Measurements from ENCODE around the gene ZNF862.
"Not testable (repeated sequence)": the region's sequence is repeated elsewhere in the genome, so short reads cannot be mapped to it uniquely, and the experiment has no call there.

The ZNF862 gene

DNA sequence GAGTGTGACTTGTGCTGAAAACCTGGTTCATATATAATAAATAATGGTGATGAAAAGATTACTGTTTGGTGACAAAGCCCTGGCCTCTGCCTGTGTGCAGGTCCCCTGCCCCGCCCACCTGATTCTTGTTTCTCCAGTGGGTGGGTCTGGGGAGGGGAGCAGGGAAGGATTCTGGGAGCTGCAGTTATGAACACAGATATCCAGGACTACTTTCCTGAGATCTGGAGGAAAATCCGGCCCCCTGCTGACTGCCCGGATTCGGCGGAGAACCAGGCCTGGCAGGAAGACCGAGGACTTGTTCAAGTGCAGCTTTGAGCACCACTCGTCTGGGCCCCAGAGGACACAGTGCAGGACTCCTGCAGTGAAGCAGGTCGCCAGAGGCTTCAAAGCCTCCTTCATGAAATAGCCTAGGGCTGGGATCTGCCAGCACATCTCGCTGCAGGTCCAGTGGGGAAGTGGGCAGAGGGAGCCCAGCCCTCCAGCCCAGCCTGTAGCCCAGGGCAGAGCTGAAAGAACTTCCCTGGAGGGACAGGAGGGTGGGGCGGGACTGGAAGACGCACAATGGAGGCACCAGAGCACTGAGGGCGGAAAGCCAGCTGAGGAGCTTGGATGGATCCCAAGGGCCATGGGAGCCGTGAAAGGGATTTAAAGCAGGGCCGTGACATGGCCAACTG lies 42.6 kb downstream of the ZNF862 start:
- no peak for DNase-seq (ENCODE audit: low read depth in 2 of 2)

DNA sequence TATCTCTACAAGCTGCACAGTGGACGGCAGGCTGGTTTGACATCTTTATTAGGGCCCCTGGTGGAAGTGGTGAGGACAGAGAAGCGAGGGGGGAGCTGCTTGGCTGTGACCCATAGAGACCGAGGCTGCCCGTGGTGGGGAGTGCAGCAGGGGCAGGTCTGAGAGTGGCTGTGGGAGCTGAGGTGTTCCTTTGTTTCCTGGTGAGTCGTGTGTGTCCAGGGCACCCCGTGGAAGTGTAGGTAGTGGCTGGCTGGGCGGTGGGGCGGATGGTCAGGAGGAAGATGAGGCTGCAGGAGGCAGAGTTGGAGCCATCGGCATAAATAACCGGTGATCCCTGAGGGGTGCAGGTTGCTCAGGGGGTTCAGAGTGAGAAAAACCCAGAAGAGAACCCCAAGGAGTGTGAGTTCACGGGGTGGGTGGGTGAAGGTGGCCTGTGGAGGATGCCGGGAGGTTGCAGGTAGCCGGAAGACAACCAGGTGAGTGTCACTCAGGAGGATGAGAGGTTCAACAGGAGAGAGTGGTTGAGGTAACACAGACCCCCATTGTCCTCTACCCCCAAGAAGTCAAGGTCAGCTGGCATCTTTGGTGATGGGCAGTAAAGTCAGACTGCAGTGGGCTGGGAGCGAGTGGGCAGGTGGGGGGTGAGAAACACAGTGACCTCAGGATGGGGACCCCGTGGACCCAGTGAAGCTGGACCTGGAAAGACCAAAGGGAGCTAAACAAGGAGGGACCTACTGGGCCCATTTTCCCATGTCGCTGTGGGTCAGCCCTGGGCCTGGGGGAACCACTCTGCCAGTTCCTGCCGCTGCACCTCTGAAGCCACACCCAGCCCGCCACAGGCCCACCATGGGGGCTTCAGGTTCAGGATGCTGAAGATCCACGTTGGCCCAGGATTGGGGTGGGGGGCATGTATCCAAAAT lies 43.4 kb downstream of the ZNF862 start:
- no peak for DNase-seq (ENCODE audit: low read depth in 2 of 2)

DNA sequence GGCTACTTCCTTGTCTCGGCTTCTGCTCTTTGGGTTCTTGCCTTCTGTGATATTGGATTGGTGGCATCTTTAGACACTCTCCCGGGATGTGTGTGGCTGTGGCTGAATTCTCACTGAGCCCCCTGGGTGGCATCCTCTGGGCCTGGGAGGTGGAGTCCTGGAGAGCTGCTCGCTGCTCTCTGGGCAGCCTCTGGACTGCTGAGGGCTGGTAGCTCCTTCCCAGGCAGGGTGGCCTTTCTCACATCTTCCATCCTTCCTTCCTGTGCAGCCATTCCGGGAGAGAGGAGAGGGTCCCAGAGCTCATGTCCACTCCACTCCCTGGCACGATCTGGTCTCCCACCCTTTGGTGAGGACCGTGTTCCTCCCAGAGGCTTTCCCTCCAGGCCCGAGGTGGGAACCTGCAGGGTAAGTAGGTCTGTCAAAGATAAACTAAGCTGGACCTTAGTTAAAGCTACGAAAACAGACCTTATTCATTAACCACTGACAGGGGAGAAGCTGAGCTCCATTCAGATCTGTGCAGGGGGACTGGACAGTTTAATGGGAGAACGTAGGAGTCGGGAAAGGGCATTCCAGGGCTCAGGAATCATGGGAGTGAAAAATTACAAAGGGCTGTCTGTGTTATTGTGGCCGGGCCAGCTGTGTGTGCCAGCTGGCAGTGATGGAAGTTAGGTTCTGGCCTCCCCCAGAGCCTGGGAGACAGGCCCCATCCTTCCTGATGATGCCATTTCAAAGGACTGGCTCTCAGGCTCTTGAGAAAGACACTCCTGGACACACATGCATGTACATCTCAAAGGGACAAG lies 44.3 kb downstream of the ZNF862 start:
- DNase-seq (ENCODE audit: low read depth in 2 of 2), result no peak

DNA sequence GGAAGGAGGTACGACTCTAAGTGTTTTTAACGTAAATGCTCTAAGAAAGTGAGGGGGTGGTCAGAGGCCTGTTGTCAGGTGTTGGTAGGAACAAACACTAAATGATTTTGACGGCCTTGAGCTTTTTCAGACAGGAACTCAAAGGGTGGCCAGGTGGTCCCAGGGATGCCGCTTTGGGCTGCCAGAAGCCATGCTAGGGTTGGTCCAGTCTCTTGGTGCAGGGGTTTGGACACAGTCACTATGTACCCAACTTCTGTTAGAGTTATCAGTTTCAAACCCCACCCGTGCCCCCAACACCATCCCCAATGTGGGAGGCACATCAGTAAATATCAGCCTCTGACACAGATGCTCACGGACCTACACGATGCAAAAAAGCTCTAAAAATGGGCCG lies 44.9 kb downstream of the ZNF862 start:
- DNase-seq (ENCODE audit: low read depth in 2 of 2), result no peak

DNA sequence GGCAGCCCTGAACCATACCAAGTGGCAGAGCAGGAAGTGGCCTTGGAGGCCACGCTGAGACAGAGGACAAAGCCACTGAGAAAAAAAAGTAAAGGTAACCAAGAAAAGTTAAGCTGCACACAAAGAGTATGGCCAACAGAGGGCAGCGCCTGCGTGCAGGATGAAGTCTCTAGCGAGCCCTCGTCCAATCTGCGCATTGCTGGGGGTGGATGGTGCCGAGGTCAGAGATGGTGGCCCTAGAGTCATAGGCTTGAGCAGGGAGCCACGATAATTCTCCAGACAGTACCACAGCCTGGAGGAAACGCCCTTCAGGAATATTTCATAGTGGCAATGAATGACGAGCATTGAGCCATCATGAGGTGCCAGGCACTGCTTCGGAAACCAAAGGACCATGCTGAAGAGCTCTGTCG lies 45.3 kb downstream of the ZNF862 start:
- no peak for DNase-seq (ENCODE audit: low read depth in 2 of 2)

DNA sequence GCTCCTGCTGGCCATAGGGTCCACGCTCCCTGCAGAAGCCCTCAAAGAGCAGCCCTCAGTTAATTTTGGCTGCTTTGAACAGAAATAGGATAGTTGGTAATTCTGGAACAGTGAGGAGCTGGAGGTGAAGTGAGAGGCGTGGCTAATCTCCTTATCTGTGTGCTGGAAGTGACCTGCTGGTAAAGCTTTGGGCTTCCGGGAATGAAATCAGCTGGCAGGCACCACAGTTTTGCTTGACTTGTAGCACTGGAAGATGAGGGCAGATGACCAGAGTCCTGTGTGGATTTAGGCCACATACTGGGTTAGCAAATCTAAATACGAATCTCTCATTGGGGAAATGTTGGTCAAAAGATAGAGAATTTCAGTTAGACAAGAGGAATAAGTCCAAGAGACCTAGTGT lies 45.8 kb downstream of the ZNF862 start:
- DNase-seq (ENCODE audit: low read depth in 2 of 2), result no peak

DNA sequence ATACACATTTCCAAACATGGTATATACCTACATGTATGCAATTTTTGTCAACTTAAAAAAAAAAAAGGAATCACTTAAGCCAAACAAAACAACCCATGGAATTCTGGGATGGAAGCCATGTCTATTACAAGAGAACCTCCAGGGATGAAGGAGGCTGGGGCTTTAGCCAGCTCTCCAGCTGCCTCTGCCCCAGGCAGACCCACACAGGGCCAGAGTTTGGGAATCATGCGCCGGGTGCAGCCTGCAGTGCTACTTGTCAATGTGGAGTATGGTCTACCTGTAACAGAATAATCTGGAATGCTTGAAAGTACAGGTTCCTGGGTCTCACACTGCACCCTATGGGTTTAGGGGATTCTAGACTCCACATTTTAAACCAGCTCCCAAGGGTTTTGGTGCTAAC lies 46.4 kb downstream of the ZNF862 start:
- DNase-seq (ENCODE audit: low read depth in 2 of 2), result no peak

DNA sequence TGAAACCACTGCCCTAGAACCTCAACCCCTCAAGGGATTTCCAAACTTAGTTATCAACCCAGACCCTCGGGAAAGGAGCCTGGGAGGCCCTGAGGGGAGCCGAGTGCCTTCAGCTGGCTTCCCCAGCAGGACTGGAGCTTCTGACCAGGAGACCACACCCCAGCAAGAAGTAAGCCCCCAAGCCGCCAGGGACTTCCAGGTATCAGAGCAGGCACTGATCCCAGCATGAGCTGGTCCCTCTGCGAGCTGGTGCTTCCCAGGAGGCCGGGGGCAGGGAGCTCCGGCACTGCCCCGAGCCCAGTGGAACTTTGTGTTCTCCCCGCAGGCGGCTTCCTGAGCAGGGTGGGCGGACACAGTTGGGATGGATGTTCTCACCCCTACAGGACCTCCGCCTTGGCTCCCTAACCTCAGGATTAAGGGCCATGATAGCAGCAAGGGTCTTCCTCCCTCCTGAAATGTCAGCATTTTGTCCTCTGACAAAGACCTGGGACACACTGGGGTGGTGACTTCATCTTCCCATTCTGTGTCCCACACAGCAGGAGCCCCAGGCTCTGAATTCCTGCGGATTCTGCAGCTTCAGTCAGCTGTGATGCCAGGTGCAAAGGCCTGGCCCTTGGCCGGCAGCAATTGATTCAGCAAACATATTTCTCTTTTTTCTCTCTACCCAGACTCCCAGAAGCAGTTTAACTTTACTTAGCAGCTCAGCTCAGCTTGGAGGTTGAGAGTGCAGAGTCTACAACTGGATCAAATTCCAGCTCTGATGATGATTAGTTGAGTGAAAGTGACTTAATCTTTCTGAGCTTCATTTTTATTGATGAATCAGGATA lies 47.2 kb downstream of the ZNF862 start:
- no peak for DNase-seq (ENCODE audit: low read depth in 2 of 2)

DNA sequence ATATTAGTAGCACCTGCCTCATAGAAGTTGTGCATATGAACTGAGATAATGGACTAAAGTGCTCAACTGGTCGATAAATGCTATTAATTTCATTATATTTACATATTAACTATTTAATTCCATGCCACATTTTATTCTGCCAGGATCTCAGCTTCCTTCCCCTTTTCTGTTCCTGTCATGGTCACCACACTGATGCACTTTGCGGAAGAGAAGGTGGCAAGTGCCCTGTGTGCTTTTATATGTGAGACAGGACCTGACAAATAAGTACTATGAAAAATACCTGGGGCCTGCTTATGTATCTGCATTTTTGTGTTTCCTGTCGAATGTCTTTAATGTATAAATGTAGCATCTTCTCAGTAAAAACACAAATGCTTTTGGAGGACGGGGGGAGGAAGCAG lies 47.8 kb downstream of the ZNF862 start:
- DNase-seq (ENCODE audit: low read depth in 2 of 2), result no peak

DNA sequence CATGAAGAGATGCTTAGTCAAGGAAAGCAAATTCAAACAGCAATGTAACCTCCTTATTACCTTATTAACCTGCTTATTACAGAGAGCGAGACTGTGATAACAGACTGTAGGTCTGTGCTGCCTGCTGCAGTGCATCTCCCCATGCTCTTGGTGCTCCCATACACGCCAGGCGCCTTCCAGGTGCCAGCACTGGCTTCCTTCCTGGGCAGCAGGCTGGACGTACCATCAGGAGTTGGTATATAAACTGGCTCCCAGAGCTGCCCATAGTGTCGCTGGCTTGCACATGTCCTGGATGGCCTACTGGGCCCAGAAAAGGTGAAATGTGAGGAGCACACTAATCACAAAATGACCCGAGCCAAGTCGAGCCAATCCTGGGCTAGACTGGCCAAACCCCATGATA lies 49.1 kb downstream of the ZNF862 start:
- no peak for DNase-seq (ENCODE audit: low read depth in 2 of 2)

DNA sequence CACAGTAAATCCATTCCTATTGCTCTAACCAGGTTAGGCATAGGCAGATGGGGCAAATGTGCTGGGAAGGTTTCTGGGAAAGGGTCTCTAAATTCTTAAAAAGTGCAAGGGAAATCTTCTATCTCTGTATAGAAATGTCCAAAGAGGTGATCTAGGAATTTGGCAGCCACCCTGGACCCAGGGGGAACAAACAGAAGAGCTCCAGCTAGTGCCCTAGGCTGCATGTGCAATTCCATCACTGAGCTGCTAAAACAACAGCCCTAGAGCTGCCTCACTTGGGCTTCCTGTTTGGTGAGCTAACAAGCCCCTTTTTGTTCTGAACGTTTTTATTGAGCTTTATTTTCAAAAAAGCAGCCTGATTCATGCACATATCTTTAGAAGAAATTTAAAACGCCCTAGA lies 52.5 kb downstream of the ZNF862 start:
- DNase-seq (ENCODE audit: low read depth in 2 of 2), result not testable (repeated sequence)

DNA sequence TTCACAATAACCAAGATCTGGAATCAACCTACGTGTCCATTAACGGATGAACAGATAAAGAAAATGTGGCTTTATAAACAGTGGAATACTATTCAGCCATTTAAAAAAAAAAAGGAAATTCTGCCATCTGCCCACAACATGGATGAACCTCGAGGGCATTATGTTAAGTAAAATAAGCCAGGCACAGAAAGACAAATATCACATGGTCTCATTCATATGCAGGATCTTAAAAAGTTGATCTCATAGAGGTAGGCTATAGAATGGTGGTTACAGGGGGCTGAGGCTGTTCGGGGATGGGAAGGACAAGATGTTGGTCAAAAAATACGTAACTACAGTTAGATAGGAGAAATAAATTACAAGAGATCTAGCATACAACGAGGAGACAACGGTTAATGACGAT lies 56.8 kb downstream of the ZNF862 start:
- not testable (repeated sequence) for DNase-seq (ENCODE audit: low read depth in 2 of 2)

DNA sequence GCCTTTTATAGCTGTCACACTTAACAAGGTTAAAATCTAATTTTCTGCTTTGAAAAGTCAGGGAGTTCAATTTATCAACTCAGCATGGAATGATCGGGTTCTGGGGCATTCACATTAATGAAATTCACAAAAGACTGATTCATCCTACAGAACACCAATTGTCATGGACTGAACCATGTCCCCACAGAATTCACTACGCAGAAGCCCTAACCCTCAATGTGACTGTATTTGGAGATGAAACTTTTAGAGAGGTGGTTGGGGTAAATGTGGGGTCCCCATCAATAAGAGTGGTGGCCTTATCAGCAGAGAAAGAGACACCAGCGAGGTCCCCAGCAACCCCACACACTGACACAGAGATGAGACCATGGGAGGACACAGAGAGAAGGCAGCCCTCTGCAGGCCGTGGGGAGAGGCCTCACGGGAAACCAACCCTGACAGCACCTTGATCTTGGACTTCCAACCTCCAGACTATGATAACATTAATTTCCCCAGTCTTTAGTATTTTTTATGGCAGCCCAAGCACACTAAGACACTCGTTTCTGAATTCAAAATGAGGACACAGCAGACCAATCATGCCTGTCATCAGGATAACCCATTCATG lies 69.7 kb downstream of the ZNF862 start:
- not testable (repeated sequence) for DNase-seq (ENCODE audit: low read depth in 2 of 2)

DNA sequence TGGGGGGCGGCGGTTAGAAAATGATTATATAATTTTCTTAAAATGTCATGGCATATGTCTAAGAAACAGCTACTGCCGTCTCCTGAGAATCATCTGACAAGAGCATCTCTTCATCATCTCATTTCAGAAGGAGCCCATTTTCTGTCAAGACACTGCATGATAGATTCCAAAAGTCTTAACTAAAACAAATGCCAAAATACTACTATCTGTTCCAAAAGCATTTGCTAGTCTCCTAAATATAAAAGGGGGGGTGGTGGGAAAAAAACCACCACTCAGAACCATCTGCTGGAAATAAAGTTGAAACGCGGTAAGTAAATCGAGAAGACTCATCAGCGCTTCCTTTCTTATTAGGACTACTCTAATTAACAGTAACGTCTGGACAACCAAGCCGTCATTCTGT lies 72.0 kb downstream of the ZNF862 start:
- not testable (repeated sequence) for DNase-seq (ENCODE audit: low read depth in 2 of 2)

DNA sequence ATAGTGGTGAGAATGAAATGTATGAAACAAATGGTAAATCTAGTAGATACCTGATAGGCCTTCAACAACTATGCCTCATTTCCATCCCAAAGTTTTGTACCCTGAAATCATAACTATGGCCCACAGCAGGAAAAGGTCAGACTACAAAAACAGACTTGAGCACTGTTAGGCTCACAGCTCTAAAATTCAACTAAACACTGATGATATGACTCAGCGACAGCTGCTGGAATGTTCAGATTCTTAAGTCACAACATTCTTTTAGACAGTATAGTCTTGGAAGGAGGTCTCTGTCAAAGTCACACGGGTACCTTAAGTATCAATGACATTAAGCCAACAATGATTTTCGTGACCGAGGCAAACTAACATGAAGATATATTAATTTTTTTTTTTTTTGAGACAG lies 74.0 kb downstream of the ZNF862 start:
- not testable (repeated sequence) for DNase-seq (ENCODE audit: low read depth in 2 of 2)
